HG02970 (cell line): ENCODE results near the gene LDAF1.
"Not testable (repeated sequence)": the region's sequence is repeated elsewhere in the genome, so short reads cannot be mapped to it uniquely, and the experiment has no call there.

Experiments used
- ATAC-seq: cut with Tn5 transposase; IDR thresholded peaks from one replicate; pipeline ENCODE4 v1.9.1; 2021; ENCODE audit warnings: mild to moderate bottlenecking, moderate library complexity, moderate number of reproducible peaks; ENCODE audit not compliant: unreplicated experiment, low FRiP score

The LDAF1 gene

GRCh38 chr16:21158208-21159110 is at the start of gene LDAF1:
Gene LDAF1 (plus strand): TSS chr16:21158674. CDS start chr16:21161183, 2,509 bp downstream.
- peak; percentile 68 for ATAC-seq

- not testable (repeated sequence) for ATAC-seq
These were observed 42.9 kb upstream of the LDAF1 start for GRCh38 chr16:21115551-21115950.

DNA sequence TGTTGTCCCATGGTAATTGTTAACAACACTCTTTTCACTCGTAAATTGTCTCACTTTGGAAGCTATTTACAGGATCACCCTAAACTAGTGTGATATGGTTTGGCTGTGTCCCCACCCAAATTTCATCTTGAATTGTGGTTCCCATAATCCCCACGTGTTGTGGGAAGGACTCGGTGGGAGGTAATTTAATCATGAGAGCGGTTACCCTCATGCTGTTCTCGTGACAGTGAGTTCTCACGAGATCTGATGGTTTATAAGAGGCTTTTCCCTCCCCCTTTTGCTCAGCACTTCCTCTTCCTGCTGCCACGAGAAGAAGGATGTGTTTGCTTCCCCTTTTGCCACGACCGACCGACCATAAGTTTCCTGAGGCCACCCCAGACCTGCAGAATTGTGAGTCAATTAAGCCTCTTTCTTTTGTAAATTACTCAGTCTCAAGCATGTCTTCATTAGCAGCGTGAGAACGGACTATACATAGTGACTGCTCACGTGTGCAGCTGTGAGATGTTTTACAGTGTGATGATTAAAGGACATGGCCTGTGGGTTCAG is 42.3 kb upstream of the LDAF1 start:
- ATAC-seq: no peak

GRCh38 chr16:21117567-21117966 is 40.9 kb upstream of the LDAF1 start:
- no peak for ATAC-seq

- ATAC-seq: no peak
These were observed 37.4 kb upstream of the LDAF1 start for GRCh38 chr16:21120976-21121520.

GRCh38 chr16:21125191-21125590 is 33.3 kb upstream of the LDAF1 start:
- ATAC-seq: no peak

GRCh38 chr16:21126518-21126917 is 32.0 kb upstream of the LDAF1 start:
- no peak for ATAC-seq

DNA sequence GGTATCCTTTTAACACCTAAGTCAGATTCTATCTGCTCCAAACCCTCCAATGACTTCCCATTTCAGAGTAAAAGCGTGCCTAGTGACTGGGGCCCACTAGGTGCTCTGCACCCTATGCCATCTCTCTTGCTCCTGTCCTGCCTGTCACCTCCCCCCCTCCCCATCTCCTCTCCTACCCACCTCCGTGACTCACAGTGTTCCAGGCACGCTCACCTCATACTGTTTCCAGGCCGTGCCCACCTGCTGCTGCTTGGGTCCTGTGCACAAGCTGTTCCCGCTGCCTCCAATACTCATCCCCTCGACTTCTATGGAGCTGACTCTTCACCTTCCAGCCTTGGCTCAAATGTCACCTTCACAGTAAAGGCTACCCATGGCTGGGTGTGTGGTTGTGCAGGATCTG is 29.5 kb upstream of the LDAF1 start:
- ATAC-seq: no peak

- ATAC-seq: no peak
These were observed 27.7 kb upstream of the LDAF1 start for GRCh38 chr16:21130811-21131210.

GRCh38 chr16:21134053-21134452 is 24.4 kb upstream of the LDAF1 start:
- ATAC-seq: no peak

DNA sequence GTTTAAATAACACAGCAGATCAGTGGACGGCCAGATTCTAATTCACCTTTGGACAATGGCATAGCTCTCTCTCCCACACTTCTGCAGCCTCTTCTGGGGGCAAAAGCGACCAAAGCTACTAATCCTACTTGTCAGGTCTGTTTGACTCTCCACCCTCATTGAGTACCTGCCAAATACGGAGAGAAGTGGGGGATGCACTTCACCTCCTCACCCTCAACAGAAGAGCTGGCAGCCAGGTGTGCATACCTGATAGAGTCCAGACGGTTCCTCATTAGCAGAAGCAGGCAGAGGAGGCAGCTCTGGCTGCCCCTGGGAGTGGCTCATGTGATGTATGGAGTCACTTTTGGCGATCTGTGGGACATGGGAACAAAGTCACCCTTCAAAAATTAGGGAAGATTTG is 12.7 kb upstream of the LDAF1 start:
- ATAC-seq: no peak

GRCh38 chr16:21150375-21151001 is 8.0 kb upstream of the LDAF1 start, which contains the start of gene DNAH3:
Gene DNAH3 (minus strand): TSS chr16:21150846. CDS start chr16:21150319, 527 bp downstream.
- no peak for ATAC-seq

GRCh38 chr16:21152160-21153030 is 6.1 kb upstream of the LDAF1 start:
- not testable (repeated sequence) for ATAC-seq

- not testable (repeated sequence) for ATAC-seq
These were observed 5.2 kb upstream of the LDAF1 start for GRCh38 chr16:21153124-21153729.

GRCh38 chr16:21156011-21156410 is 2.5 kb upstream of the LDAF1 start:
- ATAC-seq: not testable (repeated sequence)

- no peak for ATAC-seq
These were observed 1.6 kb upstream of the LDAF1 start for GRCh38 chr16:21156767-21157467.

GRCh38 chr16:21157632-21158031 is 842 bp upstream of the LDAF1 start:
- ATAC-seq: no peak

GRCh38 chr16:21159281-21159951 is 942 bp downstream of the LDAF1 start:
- ATAC-seq: no peak

DNA sequence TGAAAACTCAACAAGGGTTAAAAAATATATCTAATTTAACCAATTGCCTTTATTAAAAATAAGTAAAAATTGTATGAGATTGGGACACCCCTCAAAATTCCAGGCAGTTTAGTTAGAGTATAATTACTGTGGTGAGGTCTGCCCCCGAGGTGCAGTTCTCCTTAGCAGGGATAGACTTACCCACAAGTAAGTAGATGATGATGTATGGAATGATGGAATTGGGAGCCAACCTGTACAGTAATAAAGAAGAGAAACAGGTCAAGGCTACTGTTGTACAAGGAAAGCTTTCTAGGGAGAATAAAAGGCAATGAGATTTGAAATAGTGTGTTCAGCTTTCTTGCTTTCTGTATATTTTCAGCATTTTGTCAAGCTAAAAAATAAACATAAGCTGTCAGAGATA is 1.8 kb downstream of the LDAF1 start:
- ATAC-seq: no peak
